HepG2 (cell line): ENCODE data around the gene HES2. TPM values are rescaled to one million over a fixed set of nuclear protein-coding genes. Genes with fewer than 3 reads are reported as not detected.

Experiments used
- ARID4A ChIP-seq: sonication (generic); formaldehyde crosslinking; IDR thresholded peaks from 2 replicates; pipeline ENCODE4 v1.5.0; 2020; ENCODE audit warnings: mild to moderate bottlenecking, missing genetic modification reagents, borderline replicate concordance
- ARNT ChIP-seq: fragments of 450-650 bp; IDR thresholded peaks from 2 replicates; pipeline ENCODE4 v1.6.1; 2017
- CTCF ChIP-seq: sonication (generic); formaldehyde crosslinking; IDR thresholded peaks from 2 replicates; pipeline ENCODE4 v1.5.0; 2020; ENCODE audit warnings: mild to moderate bottlenecking, missing genetic modification reagents, moderate library complexity
- DPF2 ChIP-seq: sonication (generic); formaldehyde crosslinking; IDR thresholded peaks from 2 replicates; pipeline ENCODE4 v1.4.0; 2020; ENCODE audit warnings: mild to moderate bottlenecking, low read depth, missing genetic modification reagents, borderline replicate concordance
- ETV6 ChIP-seq: sonication (generic); formaldehyde crosslinking; conservative IDR thresholded peaks from 2 replicates; pipeline ENCODE4 v1.4.0; 2020; ENCODE audit warnings: missing genetic modification reagents
- NR2C2 ChIP-seq: sonication (generic); formaldehyde crosslinking; IDR thresholded peaks from 2 replicates; pipeline ENCODE4 v1.4.0; 2020; ENCODE audit warnings: missing genetic modification reagents, mild to moderate bottlenecking, moderate library complexity, borderline replicate concordance
- RNF2 ChIP-seq: fragments of 450-650 bp; conservative IDR thresholded peaks from 2 replicates; pipeline ENCODE4 v1.6.1; 2016; ENCODE audit warnings: low read depth
- SIN3A ChIP-seq: IDR thresholded peaks from 2 replicates; pipeline ENCODE4 v1.6.1; 2011; ENCODE audit warnings: low read depth, mild to moderate bottlenecking, control low read depth, low read length, borderline replicate concordance
- YY1 ChIP-seq: IDR thresholded peaks from 2 replicates; pipeline ENCODE4 v1.6.1; 2011; ENCODE audit warnings: low read length, low read depth, moderate library complexity, mild to moderate bottlenecking; ENCODE audit not compliant: insufficient read depth, insufficient replicate concordance
- ZBTB38 ChIP-seq: sonication (generic); formaldehyde crosslinking; IDR thresholded peaks from 2 replicates; pipeline ENCODE4 v1.5.1; 2020; ENCODE audit warnings: mild to moderate bottlenecking, missing genetic modification reagents
- ZNF10 ChIP-seq: sonication (generic); formaldehyde crosslinking; IDR thresholded peaks from 2 replicates; pipeline ENCODE4 v1.4.0; 2020; ENCODE audit warnings: mild to moderate bottlenecking, low read depth, missing genetic modification reagents, borderline replicate concordance
- ZNF205 ChIP-seq: IDR thresholded peaks from 2 replicates; pipeline ENCODE4 v1.6.1; 2018; ENCODE audit warnings: missing biosample characterization, missing genetic modification reagents
- ZNF3 ChIP-seq: IDR thresholded peaks from 2 replicates; pipeline ENCODE4 v1.7.0; 2017; ENCODE audit warnings: inconsistent platforms
- ZNF569 ChIP-seq: sonication (generic); formaldehyde crosslinking; IDR thresholded peaks from 2 replicates; pipeline ENCODE4 v1.5.0; 2020; ENCODE audit warnings: mild to moderate bottlenecking, missing genetic modification reagents, moderate library complexity, borderline replicate concordance
- ZNF644 ChIP-seq: IDR thresholded peaks from 2 replicates; pipeline ENCODE4 v1.6.1; 2016; ENCODE audit warnings: low read depth
- ZNF709 ChIP-seq: sonication (generic); formaldehyde crosslinking; IDR thresholded peaks from 2 replicates; pipeline ENCODE4 v1.5.0; 2020; ENCODE audit warnings: mild to moderate bottlenecking, missing genetic modification reagents
- ZNF792 ChIP-seq: IDR thresholded peaks from 2 replicates; pipeline ENCODE4 v1.6.1; 2016
- ZSCAN25 ChIP-seq: sonication (generic); formaldehyde crosslinking; IDR thresholded peaks from 2 replicates; pipeline ENCODE4 v1.8.0; 2022; ENCODE audit warnings: mild to moderate bottlenecking, missing genetic modification reagents
- polyA plus RNA-seq, 8 experiments: library from polyadenylated mRNA; depleted of rRNA in 3 of 8; stranded (reverse) in 7 of 8; unstranded in 1 of 8; fragments of >200 nt; fragmentation: Illumina TruSeq in 4 of 8; extraction: Trizol in 4 of 8; gene quantifications; 2 replicates each; pipeline versions ENCODE4 v1.2.1 to v1.2.3, GENCODE V29; 2011 to 2016; ENCODE audit warnings: low read depth in 4 of 8, missing spikeins in 1 of 8, mixed read lengths in 1 of 8; ENCODE audit not compliant: insufficient read depth in 1 of 8
- total RNA-seq, 5 experiments: library from RNA; depleted of rRNA; stranded (reverse); fragments of >200 nt; fragmentation: Illumina TruSeq; extraction: Trizol; gene quantifications; 2 replicates each; pipeline ENCODE4 v1.2.3, GENCODE V29; 2016; ENCODE audit warnings: low read depth in 1 of 5
- TF ChIP-seq, protein P1 (sequence below): sonication (generic); formaldehyde crosslinking; IDR thresholded peaks from 2 replicates; pipeline ENCODE4 v1.4.0; 2020; ENCODE audit warnings: missing genetic modification reagents
- TF ChIP-seq, protein P2 (sequence below): sonication (generic); formaldehyde crosslinking; IDR thresholded peaks from 2 replicates; pipeline ENCODE4 v1.4.0; 2020; ENCODE audit warnings: mild to moderate bottlenecking, missing genetic modification reagents

Gene HES2
- total and polyA plus RNA-seq, 2 of the 13 experiments (the other 11 are each of a cell fraction or from before 2014, with no cell fraction given), result 0.11 to 0.17 TPM

DNA sequence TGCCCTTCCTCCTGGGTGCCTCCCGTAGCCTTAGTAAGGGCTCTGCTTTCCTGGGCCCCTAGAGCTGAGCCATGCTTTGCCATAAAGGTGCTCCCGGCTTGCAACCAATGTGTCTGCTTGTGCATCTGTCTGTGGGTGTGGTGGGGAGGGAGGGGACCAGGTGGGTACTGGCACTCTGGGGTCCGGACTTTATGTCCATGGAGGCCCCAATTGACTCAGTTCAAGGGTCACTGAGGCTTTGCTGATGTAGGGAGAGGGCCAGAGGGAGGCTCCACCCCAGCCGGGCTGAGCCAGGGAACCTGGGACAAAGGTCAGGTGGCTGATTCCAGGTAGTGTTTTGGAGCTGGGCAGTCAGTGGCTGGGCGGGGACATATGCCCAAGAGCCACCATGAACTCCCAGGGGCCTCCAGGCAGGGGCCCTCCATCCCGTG, 31.2 kb upstream of the HES2 start (continued):
- TF ChIP-seq ARID4A (CRISPR knock-in tag) (peak; percentile 78; the same call in 1 of the 2 replicates), ZNF10 (CRISPR knock-in tag) (no peak), ARNT (no peak), CTCF (CRISPR knock-in tag) (peak; percentile 28; the same call in 1 of the 2 replicates), DPF2 (CRISPR knock-in tag) (no peak), ZBTB38 (CRISPR knock-in tag) (no peak), ZNF3 (no peak), ZNF709 (CRISPR knock-in tag) (no peak), ETV6 (CRISPR knock-in tag) (no peak), RNF2 (no peak), ZNF205 (CRISPR knock-in tag) (peak; percentile 38; the same call in 1 of the 2 replicates), ZNF569 (CRISPR knock-in tag) (no peak), ZNF792 (CRISPR knock-in tag) (peak; percentile 55; the same call in 1 of the 2 replicates), NR2C2 (CRISPR knock-in tag) (peak; percentile 91), YY1 (peak; percentile 34), SIN3A (0 out of 2 replicates have a peak, but pooled peaks have one; percentile 49), ZSCAN25 (CRISPR knock-in tag) (peak; percentile 90), ZNF644 (CRISPR knock-in tag) (0 out of 2 replicates have a peak, but pooled peaks have one; percentile 64)
- TF ChIP-seq, protein P1, sequence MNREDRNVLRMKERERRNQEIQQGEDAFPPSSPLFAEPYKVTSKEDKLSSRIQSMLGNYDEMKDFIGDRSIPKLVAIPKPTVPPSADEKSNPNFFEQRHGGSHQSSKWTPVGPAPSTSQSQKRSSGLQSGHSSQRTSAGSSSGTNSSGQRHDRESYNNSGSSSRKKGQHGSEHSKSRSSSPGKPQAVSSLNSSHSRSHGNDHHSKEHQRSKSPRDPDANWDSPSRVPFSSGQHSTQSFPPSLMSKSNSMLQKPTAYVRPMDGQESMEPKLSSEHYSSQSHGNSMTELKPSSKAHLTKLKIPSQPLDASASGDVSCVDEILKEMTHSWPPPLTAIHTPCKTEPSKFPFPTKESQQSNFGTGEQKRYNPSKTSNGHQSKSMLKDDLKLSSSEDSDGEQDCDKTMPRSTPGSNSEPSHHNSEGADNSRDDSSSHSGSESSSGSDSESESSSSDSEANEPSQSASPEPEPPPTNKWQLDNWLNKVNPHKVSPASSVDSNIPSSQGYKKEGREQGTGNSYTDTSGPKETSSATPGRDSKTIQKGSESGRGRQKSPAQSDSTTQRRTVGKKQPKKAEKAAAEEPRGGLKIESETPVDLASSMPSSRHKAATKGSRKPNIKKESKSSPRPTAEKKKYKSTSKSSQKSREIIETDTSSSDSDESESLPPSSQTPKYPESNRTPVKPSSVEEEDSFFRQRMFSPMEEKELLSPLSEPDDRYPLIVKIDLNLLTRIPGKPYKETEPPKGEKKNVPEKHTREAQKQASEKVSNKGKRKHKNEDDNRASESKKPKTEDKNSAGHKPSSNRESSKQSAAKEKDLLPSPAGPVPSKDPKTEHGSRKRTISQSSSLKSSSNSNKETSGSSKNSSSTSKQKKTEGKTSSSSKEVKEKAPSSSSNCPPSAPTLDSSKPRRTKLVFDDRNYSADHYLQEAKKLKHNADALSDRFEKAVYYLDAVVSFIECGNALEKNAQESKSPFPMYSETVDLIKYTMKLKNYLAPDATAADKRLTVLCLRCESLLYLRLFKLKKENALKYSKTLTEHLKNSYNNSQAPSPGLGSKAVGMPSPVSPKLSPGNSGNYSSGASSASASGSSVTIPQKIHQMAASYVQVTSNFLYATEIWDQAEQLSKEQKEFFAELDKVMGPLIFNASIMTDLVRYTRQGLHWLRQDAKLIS (CRISPR knock-in tag), result no peak
- TF ChIP-seq, protein P2, sequence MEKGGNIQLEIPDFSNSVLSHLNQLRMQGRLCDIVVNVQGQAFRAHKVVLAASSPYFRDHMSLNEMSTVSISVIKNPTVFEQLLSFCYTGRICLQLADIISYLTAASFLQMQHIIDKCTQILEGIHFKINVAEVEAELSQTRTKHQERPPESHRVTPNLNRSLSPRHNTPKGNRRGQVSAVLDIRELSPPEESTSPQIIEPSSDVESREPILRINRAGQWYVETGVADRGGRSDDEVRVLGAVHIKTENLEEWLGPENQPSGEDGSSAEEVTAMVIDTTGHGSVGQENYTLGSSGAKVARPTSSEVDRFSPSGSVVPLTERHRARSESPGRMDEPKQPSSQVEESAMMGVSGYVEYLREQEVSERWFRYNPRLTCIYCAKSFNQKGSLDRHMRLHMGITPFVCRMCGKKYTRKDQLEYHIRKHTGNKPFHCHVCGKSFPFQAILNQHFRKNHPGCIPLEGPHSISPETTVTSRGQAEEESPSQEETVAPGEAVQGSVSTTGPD (CRISPR knock-in tag), result peak; percentile 35; the same call in 1 of the 2 replicates
